Cardiac fibroblast (primary cell): Measurements from ENCODE around the gene SHB.

Experiments
- DNase-seq, 2 donors: peaks; one replicate each; pipeline versions ENCODE4 v3.0.0 to v3.0.0-alpha.2; 2010; ENCODE audit warnings: low read depth in 2 of 2
- H3K4me3 ChIP-seq, 2 donors: replicated peaks in 1 of 2; 1 replicate in 1 of 2; 2 replicates in 1 of 2; pipeline ENCODE4 v1.5.1; 2011; ENCODE audit warnings: low read depth in 2 of 2, low read length in 2 of 2, mild to moderate bottlenecking in 2 of 2, moderate library complexity in 1 of 2
- CTCF ChIP-seq: IDR thresholded peaks from one replicate; pipeline ENCODE4 v1.5.1; 2011; ENCODE audit warnings: low read depth, mild to moderate bottlenecking, low read length, inconsistent platforms

The SHB gene

GRCh38 chr9:37936376-37936775 is 132.7 kb downstream of the SHB start:
- DNase-seq: peak in 1 of 2 donors; percentile 54
- H3K4me3 ChIP-seq: no peak overlapping the region
- no peak for TF ChIP-seq CTCF

GRCh38 chr9:37935096-37935495 is 133.9 kb downstream of the SHB start:
- no peak for TF ChIP-seq CTCF
- no peak overlapping the region for H3K4me3 ChIP-seq
- no peak for DNase-seq

GRCh38 chr9:37931592-37931991 is 137.4 kb downstream of the SHB start:
- no peak overlapping the region for H3K4me3 ChIP-seq
- TF ChIP-seq CTCF: no peak
- DNase-seq: no peak

- TF ChIP-seq CTCF: no peak
- no peak overlapping the region for H3K4me3 ChIP-seq
- DNase-seq: peak in 1 of 2 donors; percentile 70
These were observed 139.6 kb downstream of the SHB start for GRCh38 chr9:37929441-37929895.

- no peak for TF ChIP-seq CTCF
- DNase-seq: no peak
- H3K4me3 ChIP-seq: no peak overlapping the region
These were observed 140.2 kb downstream of the SHB start for GRCh38 chr9:37928552-37929430.

- no peak for TF ChIP-seq CTCF
- no peak overlapping the region for H3K4me3 ChIP-seq
- no peak for DNase-seq
These were observed 141.2 kb downstream of the SHB start for GRCh38 chr9:37927601-37928551.
